Measurements from ENCODE around the gene GGPS1.

GRCh38 chr1:235291599-235292091, 36.7 kb upstream of the GGPS1 start:
- TF ChIP-seq, protein P1, sequence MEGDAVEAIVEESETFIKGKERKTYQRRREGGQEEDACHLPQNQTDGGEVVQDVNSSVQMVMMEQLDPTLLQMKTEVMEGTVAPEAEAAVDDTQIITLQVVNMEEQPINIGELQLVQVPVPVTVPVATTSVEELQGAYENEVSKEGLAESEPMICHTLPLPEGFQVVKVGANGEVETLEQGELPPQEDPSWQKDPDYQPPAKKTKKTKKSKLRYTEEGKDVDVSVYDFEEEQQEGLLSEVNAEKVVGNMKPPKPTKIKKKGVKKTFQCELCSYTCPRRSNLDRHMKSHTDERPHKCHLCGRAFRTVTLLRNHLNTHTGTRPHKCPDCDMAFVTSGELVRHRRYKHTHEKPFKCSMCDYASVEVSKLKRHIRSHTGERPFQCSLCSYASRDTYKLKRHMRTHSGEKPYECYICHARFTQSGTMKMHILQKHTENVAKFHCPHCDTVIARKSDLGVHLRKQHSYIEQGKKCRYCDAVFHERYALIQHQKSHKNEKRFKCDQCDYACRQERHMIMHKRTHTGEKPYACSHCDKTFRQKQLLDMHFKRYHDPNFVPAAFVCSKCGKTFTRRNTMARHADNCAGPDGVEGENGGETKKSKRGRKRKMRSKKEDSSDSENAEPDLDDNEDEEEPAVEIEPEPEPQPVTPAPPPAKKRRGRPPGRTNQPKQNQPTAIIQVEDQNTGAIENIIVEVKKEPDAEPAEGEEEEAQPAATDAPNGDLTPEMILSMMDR (optimal IDR thresholded peaks at IDR 0.05 in 1 of 3, IDR thresholded peaks at IDR 0.05 in 1 of 3, conservative IDR thresholded peaks at IDR 0.05 in 1 of 3; ENCODE audit: extremely low read depth in 1 of 3, insufficient read depth in 2 of 3, low read length in 3 of 3) = no peak
- TF ChIP-seq EZH2 (IDR thresholded peaks at IDR 0.05; ENCODE audit: low read length) = no peak
